BLaER1 treated with 17β-estradiol and CSF1 and Interleukin-3, amounts not matched to agents 10 nM and 100 nM (cell line): ENCODE data around the gene ENOX1.

Experiments
- H3K27ac ChIP-seq, 11 experiments: shearing (Covaris generic); formaldehyde crosslinking; 2 replicates each; pipeline ENCODE4 v1.8.1; 2022
- H3K27me3 ChIP-seq, 11 experiments: shearing (Covaris generic); formaldehyde crosslinking; 2 replicates each; pipeline ENCODE4 v1.8.1; 2022
- H3K36me3 ChIP-seq, 11 experiments: shearing (Covaris generic); formaldehyde crosslinking; 2 replicates each; pipeline ENCODE4 v1.8.1; 2022
- H3K4me1 ChIP-seq, 10 experiments: shearing (Covaris generic); formaldehyde crosslinking; 2 replicates each; pipeline ENCODE4 v1.8.1; 2022
- H3K4me2 ChIP-seq, 11 experiments: shearing (Covaris generic); formaldehyde crosslinking; 2 replicates each; pipeline ENCODE4 v1.8.1; 2022
- H3K4me3 ChIP-seq, 10 experiments: shearing (Covaris generic); formaldehyde crosslinking; 2 replicates each; pipeline ENCODE4 v1.8.1; 2022
- H3K9ac ChIP-seq, 11 experiments: shearing (Covaris generic); formaldehyde crosslinking; 2 replicates each; pipeline ENCODE4 v1.8.1; 2022
- H3K9me3 ChIP-seq, 11 experiments: shearing (Covaris generic); formaldehyde crosslinking; replicated peaks in 1 of 11; 2 replicates each; pipeline ENCODE4 v1.8.1; 2022
- H4K20me1 ChIP-seq, 11 experiments: shearing (Covaris generic); formaldehyde crosslinking; 2 replicates each; pipeline ENCODE4 v1.8.1; 2022
- Cebpa-rat ChIP-seq, 11 experiments: shearing (Covaris generic); IDR thresholded peaks; 2 replicates each; pipeline ENCODE4 v1.8.1; 2022

Gene ENOX1

DNA sequence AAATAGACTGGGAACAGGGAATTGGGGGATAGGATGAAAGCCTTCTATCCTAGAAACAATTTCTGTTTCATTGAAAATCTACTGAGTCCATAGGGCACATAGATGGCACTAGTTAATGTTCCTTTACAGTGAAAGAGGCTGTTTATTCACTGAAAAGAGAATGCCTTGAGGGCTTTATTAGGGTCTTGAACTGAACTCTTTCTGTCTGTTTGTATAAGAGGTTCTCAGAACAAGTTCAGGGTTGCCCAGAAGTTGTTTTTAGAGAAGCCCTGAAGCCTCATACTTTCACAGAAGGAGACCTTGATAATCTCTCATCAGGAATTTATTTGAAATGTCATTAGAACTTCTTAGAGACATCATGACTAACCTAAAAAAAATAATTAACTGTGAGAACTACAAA, 43.9 kb downstream of the ENOX1 start:
- Histone ChIP-seq H3K4me2 (no peak overlapping the region), H3K9ac (no peak overlapping the region), H3K9me3 (peaks cover 0 to 6% (median 0%) of the 10 kb centered on the region in 11 experiments; a peak in 4 of 22 replicates), H3K27me3 (no peaks in the 10 kb centered on the region), H3K4me3 (no peak overlapping the region), H3K27ac (no peak overlapping the region), H3K36me3 (no peaks in the 10 kb centered on the region), H3K4me1 (no peaks in the 10 kb centered on the region), H4K20me1 (no peaks in the 10 kb centered on the region)
- TF ChIP-seq Cebpa-rat (IDR thresholded peaks at IDR 0.05) = no peak

DNA sequence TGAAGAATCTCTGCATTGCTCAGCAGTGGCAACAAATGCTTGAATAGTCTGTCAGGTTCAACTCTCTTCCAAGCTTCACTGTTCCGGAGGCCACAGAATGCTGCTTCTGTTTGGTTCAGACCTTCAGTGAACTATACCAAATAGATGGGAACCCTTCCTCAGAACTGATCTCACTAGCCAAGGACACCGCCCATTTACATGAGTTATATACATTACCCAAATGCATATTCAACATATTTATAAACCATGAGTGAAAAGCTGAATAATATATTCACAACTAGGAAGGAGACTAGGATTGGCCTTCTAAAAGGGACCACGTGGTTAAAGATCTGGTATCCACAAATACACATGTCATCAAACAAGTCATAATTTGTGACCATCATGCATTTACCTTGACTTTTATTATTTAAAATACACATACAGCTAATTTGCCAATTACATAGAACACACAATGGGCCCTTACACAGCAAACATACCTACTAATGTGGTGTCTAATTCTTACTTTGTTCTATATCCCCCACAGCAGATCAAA, 49.3 kb downstream of the ENOX1 start:
- H3K9me3 ChIP-seq = no peaks in the 10 kb centered on the region
- H3K27ac ChIP-seq = no peak overlapping the region
- no peak overlapping the region for H3K4me3 ChIP-seq
- H4K20me1 ChIP-seq = no peaks in the 10 kb centered on the region
- no peaks in the 10 kb centered on the region for H3K36me3 ChIP-seq
- no peaks in the 10 kb centered on the region for H3K27me3 ChIP-seq
- no peaks in the 10 kb centered on the region for H3K4me1 ChIP-seq
- H3K9ac ChIP-seq = no peak overlapping the region
- no peak for TF ChIP-seq Cebpa-rat (IDR thresholded peaks at IDR 0.05)
- no peak overlapping the region for H3K4me2 ChIP-seq

DNA sequence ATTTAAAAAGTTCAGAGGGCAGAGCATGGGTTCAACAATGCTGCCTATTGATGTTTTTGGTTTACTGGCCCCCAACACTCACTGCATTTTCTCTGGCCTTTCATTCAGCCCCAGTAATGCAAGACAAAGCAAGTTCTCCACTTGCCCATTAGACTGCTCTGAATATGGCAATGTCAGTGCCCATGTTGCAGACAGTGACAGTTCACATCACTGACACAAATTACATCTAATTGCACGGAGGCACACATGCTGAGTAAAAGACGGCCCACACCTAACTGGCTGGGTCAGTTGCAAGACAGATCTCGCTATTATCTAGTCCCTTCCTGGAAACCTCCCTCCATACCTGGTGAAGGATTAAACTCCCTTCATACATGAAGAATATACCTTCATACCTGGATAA, 54.0 kb downstream of the ENOX1 start:
- H3K4me3 ChIP-seq = no peak overlapping the region
- TF ChIP-seq Cebpa-rat (IDR thresholded peaks at IDR 0.05) = no peak
- H4K20me1 ChIP-seq = no peaks in the 10 kb centered on the region; a peak in 1 of 22 replicates
- no peaks in the 10 kb centered on the region for H3K9me3 ChIP-seq
- no peaks in the 10 kb centered on the region for H3K4me1 ChIP-seq
- H3K9ac ChIP-seq = no peak overlapping the region
- no peaks in the 10 kb centered on the region for H3K36me3 ChIP-seq
- no peak overlapping the region for H3K27ac ChIP-seq
- no peak overlapping the region for H3K4me2 ChIP-seq
- H3K27me3 ChIP-seq = no peaks in the 10 kb centered on the region

DNA sequence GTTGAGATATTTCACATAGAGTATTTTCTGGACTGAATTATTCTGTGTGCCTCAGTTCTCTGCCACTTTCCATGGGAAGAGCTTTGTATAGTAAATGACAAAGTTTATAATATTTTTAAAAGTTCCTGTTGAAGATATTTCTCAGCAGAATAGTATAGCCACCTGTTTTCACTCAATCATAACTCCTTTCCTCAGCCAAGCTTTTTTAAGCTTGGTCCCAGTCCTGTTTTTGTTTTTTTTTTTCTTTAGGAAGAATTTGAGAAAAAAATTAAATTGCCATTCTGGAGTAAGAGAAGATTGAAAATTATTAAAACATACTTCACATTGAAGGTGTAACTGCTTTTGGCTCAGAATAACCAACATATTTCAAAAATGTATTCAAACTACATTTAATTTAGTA, 55.5 kb downstream of the ENOX1 start:
- Histone ChIP-seq H3K4me2 (no peak overlapping the region), H3K27me3 (no peaks in the 10 kb centered on the region), H3K36me3 (no peaks in the 10 kb centered on the region), H3K9ac (no peak overlapping the region), H3K9me3 (no peaks in the 10 kb centered on the region), H4K20me1 (no peaks in the 10 kb centered on the region; a peak in 1 of 22 replicates), H3K4me3 (no peak overlapping the region), H3K27ac (no peak overlapping the region), H3K4me1 (no peaks in the 10 kb centered on the region)
- TF ChIP-seq Cebpa-rat (IDR thresholded peaks at IDR 0.05) = no peak

DNA sequence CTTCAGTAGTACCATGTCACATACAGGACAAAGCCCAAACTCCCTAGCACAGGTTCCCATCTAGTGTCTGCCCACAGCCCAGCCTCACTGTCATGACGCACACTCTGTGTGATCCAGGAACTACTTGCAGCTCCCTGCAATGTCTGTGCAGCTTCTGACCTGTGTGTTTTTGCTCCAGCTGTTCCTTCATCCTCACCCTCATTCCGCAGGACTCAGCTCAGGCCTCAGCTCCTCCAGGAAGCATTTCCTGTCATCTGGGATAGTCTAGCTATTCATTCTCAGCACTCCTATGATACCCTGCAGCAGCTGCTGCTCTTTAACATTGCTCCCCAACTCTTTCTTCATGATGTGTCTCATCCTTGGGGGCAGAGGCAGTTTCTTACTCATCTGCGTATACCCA, 56.1 kb downstream of the ENOX1 start:
- Histone ChIP-seq H3K4me2 (no peak overlapping the region), H3K4me3 (no peak overlapping the region), H3K9ac (no peak overlapping the region)

DNA sequence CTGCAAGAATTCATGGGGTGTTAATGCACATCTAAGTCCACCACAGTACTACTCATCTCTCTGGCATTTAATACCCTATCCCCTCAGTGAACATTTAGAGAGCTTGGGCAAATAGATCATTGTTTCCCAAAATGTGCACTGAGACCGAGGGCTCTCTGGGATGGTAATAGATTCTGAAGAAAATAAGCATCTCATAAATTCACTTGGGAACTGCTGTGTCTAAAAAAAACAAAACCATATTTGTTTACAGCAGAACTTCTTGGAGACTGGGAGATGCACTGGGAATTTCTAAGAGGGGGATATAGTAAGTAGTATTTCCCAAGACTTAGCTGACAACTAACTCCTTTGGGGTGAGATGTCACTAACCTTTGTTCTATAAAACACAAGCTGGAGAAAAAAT, 58.4 kb downstream of the ENOX1 start:
- H3K4me1 ChIP-seq = no peaks in the 10 kb centered on the region
- H3K36me3 ChIP-seq = no peaks in the 10 kb centered on the region
- H3K27ac ChIP-seq = no peak overlapping the region
- H3K9ac ChIP-seq = no peak overlapping the region
- TF ChIP-seq Cebpa-rat (IDR thresholded peaks at IDR 0.05) = no peak
- no peaks in the 10 kb centered on the region for H3K27me3 ChIP-seq
- H3K4me3 ChIP-seq = no peak overlapping the region
- no peak overlapping the region for H3K4me2 ChIP-seq
- no peaks in the 10 kb centered on the region for H3K9me3 ChIP-seq
- H4K20me1 ChIP-seq = no peaks in the 10 kb centered on the region; a peak in 1 of 22 replicates

More for the DNA sequence above, 56.1 kb downstream of the ENOX1 start:
- Histone ChIP-seq H3K9me3 (no peaks in the 10 kb centered on the region), H4K20me1 (no peaks in the 10 kb centered on the region; a peak in 1 of 22 replicates), H3K27me3 (no peaks in the 10 kb centered on the region), H3K4me1 (no peaks in the 10 kb centered on the region), H3K27ac (no peak overlapping the region), H3K36me3 (no peaks in the 10 kb centered on the region)
- no peak for TF ChIP-seq Cebpa-rat (IDR thresholded peaks at IDR 0.05)

DNA sequence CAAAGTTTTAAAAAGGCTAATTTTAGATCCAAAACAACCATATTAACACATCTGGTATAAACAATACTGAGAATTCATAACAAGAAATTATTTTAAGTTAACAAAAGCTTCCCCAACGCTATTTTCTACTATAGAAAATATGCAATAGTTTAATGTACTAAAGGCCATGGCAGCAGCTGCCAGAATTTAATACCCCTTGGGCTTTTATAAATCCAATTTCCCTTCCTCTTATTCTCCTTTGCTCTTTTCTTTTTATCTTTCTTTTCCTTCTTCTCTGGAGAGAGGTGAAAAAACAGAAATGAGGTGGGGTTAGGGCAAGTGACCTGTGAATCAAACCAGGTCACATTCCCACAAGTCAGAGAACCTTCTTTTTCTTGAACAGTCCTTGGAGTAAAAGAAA, 58.9 kb downstream of the ENOX1 start:
- no peaks in the 10 kb centered on the region for H3K9me3 ChIP-seq
- no peak overlapping the region for H3K9ac ChIP-seq
- H4K20me1 ChIP-seq = no peaks in the 10 kb centered on the region; a peak in 1 of 22 replicates
- no peak for TF ChIP-seq Cebpa-rat (IDR thresholded peaks at IDR 0.05)
- H3K27ac ChIP-seq = no peak overlapping the region
- H3K27me3 ChIP-seq = no peaks in the 10 kb centered on the region
- no peaks in the 10 kb centered on the region for H3K4me1 ChIP-seq
- no peaks in the 10 kb centered on the region for H3K36me3 ChIP-seq
- H3K4me3 ChIP-seq = no peak overlapping the region
- no peak overlapping the region for H3K4me2 ChIP-seq

DNA sequence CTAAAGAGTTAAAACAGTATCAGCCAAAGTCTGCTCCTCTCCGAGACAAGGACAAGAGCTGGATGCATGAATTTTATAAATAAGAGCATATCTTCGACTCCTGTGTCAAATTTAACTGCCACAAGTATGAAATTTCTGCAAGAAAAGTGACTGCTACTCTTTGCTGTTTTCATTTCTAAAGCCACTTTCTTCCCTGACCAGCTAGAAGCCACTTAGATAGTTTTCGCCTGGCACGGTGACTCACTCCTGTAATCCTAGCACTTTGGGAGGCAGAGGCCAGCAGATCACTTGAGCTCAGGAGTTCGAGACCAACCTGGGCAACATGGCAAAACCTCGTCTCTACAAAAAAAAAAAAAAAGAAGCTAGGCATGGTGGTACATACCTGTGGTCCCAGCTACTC, 61.3 kb downstream of the ENOX1 start:
- no peaks in the 10 kb centered on the region for H3K9me3 ChIP-seq
- H4K20me1 ChIP-seq = no peaks in the 10 kb centered on the region
- no peaks in the 10 kb centered on the region for H3K36me3 ChIP-seq
- H3K27me3 ChIP-seq = no peaks in the 10 kb centered on the region
- H3K9ac ChIP-seq = no peak overlapping the region
- H3K4me3 ChIP-seq = no peak overlapping the region
- no peak overlapping the region for H3K27ac ChIP-seq
- H3K4me2 ChIP-seq = no peak overlapping the region
- no peak for TF ChIP-seq Cebpa-rat (IDR thresholded peaks at IDR 0.05)
- no peaks in the 10 kb centered on the region for H3K4me1 ChIP-seq

DNA sequence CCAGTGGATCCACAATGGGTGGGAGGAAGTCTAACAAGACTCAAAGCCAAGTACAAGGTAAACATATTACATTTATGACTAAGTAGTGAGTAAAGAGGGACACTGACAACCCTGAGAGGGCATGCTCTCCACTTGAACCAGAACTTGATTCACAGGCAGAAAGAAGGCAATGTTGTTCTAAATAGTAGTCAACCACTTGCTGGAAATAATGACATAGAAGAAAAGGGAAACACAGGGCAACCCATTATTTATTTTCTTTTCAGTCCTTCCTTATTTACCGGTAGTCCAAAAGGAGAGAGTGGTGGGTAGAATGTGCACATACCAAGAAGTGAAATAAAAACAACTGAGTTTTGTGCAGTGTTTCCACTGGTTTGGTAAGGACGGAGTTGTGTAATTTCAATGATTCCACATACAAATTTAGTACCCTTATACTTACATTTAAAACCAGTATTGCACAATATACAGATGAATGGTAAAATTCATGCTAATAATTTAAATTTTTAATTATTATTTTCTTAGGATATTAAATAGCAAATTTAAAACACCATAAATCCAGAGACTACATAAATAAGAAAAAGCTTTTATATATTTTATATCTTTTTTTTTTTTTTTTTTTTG, 65.9 kb downstream of the ENOX1 start:
- 0 out of 22 replicates have a peak, but pooled peaks of 2 of the 11 experiments have one; percentile 11 to 22 for TF ChIP-seq Cebpa-rat (IDR thresholded peaks at IDR 0.05)
- Histone ChIP-seq H3K4me3 (no peak overlapping the region), H3K4me1 (no peaks in the 10 kb centered on the region), H4K20me1 (no peaks in the 10 kb centered on the region), H3K36me3 (no peaks in the 10 kb centered on the region), H3K9me3 (peaks cover 4 to 13% (median 7%) of the 10 kb centered on the region in 11 experiments; a peak in 16 of 22 replicates), H3K4me2 (no peak overlapping the region), H3K27me3 (no peaks in the 10 kb centered on the region), H3K9ac (no peak overlapping the region), H3K27ac (no peak overlapping the region)

DNA sequence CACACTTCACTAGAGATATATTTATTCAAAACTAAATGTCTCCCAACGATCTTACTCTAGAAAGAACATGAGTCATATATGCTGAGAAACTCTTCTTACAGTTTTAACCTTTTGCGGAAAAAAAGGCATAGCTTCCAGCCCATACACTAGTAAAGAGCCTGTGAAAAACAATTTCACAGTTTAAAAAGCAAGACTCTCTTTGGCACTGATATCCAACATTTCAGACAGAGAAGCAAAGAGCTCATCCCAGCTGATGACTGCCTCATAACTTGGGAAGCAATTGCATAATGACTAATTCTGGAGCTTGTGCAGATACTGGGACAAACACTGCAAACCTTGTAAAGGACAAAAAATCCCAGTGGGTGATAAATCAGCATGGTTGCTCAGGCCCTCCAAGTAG, 88.0 kb downstream of the ENOX1 start:
- H3K4me3 ChIP-seq = no peak overlapping the region

More for the DNA sequence above, 88.0 kb downstream of the ENOX1 start:
- H3K9me3 ChIP-seq = no peaks in the 10 kb centered on the region
- H3K27ac ChIP-seq = no peak overlapping the region
- H3K27me3 ChIP-seq = no peaks in the 10 kb centered on the region
- no peak overlapping the region for H3K9ac ChIP-seq
- H3K4me2 ChIP-seq = no peak overlapping the region
- H3K4me1 ChIP-seq = no peaks in the 10 kb centered on the region
- no peaks in the 10 kb centered on the region for H3K36me3 ChIP-seq
- no peak for TF ChIP-seq Cebpa-rat (IDR thresholded peaks at IDR 0.05)
- no peaks in the 10 kb centered on the region for H4K20me1 ChIP-seq
